H1 (cell line): ENCODE results near the gene GALNT17. TPM values are rescaled to one million over a fixed set of nuclear protein-coding genes. Genes with fewer than 3 reads are reported as not detected.

Source experiments
- CTCF ChIA-PET: fragments of 300-600 bp; sonication (Branson Sonifier 250); formaldehyde crosslinking; loops from one replicate; lab custom pipeline; 2021; ENCODE audit not compliant: partially characterized antibody; lab: Charles Lee
- POLR2A ChIA-PET: fragments of 300-600 bp; sonication (Branson Sonifier 250); formaldehyde crosslinking; loops from one replicate; lab custom pipeline; 2021; ENCODE audit warnings: inconsistent platforms; ENCODE audit not compliant: partially characterized antibody; lab: Charles Lee
- DNase-seq, 2 experiments: peaks; one replicate each; pipeline versions ENCODE4 v3.0.0 to v3.0.0-alpha.2; 2010 to 2022; ENCODE audit warnings: low spot score in 2 of 2, low read depth in 1 of 2, mixed read lengths in 1 of 2
- FAIRE-seq: peaks from 2 replicates; lab custom pipeline; 2011; peaks lifted over from hg19 to GRCh38; lab: Jason Lieb, UNC
- H2AFZ ChIP-seq: 2 replicates; pipeline ENCODE4 v1.8.1; 2012; ENCODE audit warnings: low read length, inconsistent platforms
- H2AK5ac ChIP-seq: 2 replicates; pipeline ENCODE4 v1.6.1; 2013; ENCODE audit warnings: low read depth, low read length
- H2BK120ac ChIP-seq: replicated peaks from 2 replicates; pipeline ENCODE3; 2013; ENCODE audit warnings: low read depth, low read length, inconsistent platforms
- H2BK12ac ChIP-seq: 2 replicates; pipeline ENCODE4 v1.6.1; 2013; ENCODE audit warnings: low read depth, low read length
- H2BK15ac ChIP-seq: 2 replicates; pipeline ENCODE4 v1.6.1; 2013; ENCODE audit warnings: low read length
- H2BK20ac ChIP-seq: 2 replicates; pipeline ENCODE4 v1.6.1; 2013; ENCODE audit warnings: low read length
- H2BK5ac ChIP-seq: 2 replicates; pipeline ENCODE4 v1.6.1; 2013; ENCODE audit warnings: low read depth, low read length
- H3K14ac ChIP-seq: 2 replicates; pipeline ENCODE4 v1.6.1; 2013; ENCODE audit warnings: inconsistent platforms; ENCODE audit not compliant: insufficient read length
- H3K18ac ChIP-seq: 2 replicates; pipeline ENCODE4 v1.6.1; 2013; ENCODE audit warnings: low read length; ENCODE audit errors: extremely low read depth
- H3K23ac ChIP-seq: 2 replicates; pipeline ENCODE4 v1.6.1; 2013; ENCODE audit warnings: inconsistent platforms; ENCODE audit not compliant: insufficient read length
- H3K23me2 ChIP-seq: 2 replicates; pipeline ENCODE4 v1.6.1; 2013; ENCODE audit warnings: low read depth, low read length
- H3K27ac ChIP-seq: 2 replicates; pipeline ENCODE4 v1.6.1; 2011; ENCODE audit warnings: low read depth, low read length, inconsistent platforms
- H3K27me3 ChIP-seq, 4 experiments: replicated peaks in 1 of 4; 1 replicate in 1 of 4; 2 replicates in 3 of 4; pipeline versions ENCODE4 v1.6.1 to v1.8.1; 2011 to 2013; ENCODE audit warnings: low read length in 3 of 4, mild to moderate bottlenecking in 3 of 4, inconsistent platforms in 2 of 4, mixed read lengths in 2 of 4, moderate library complexity in 1 of 4; ENCODE audit not compliant: control insufficient read depth in 3 of 4, insufficient read depth in 3 of 4; ENCODE audit errors: extremely low read depth in 1 of 4
- H3K36me3 ChIP-seq, 4 experiments: 2 replicates each; pipeline versions ENCODE4 v1.6.1 to v1.8.1; 2011 to 2013; ENCODE audit warnings: mild to moderate bottlenecking in 4 of 4, low read length in 3 of 4, moderate library complexity in 2 of 4, control low read depth in 1 of 4, inconsistent platforms in 1 of 4; ENCODE audit not compliant: insufficient read depth in 4 of 4, control insufficient read depth in 2 of 4
- H3K4ac ChIP-seq: replicated peaks from 2 replicates; pipeline ENCODE3; 2013; ENCODE audit warnings: low read length, low read depth, mixed read lengths, inconsistent platforms; ENCODE audit not compliant: insufficient read length
- H3K4me1 ChIP-seq, 4 experiments: replicated peaks in 1 of 4; 1 replicate in 1 of 4; 2 replicates in 3 of 4; pipeline versions ENCODE4 v1.6.1 to v1.8.1; 2011 to 2013; ENCODE audit warnings: low read length in 3 of 4, inconsistent platforms in 2 of 4, mixed read lengths in 1 of 4; ENCODE audit not compliant: insufficient read depth in 4 of 4, control insufficient read depth in 3 of 4
- H3K4me2 ChIP-seq, 2 experiments: 2 replicates each; pipeline versions ENCODE4 v1.6.1 to v1.8.1; 2011 to 2013; ENCODE audit warnings: low read depth in 2 of 2, low read length in 2 of 2, control low read depth in 1 of 2, inconsistent platforms in 1 of 2, mild to moderate bottlenecking in 1 of 2; ENCODE audit not compliant: insufficient read depth in 1 of 2
- H3K4me3 ChIP-seq, 4 experiments: fragments of 200-600, 300-600 bp in 1 of 4; sonication (generic), shearing (Covaris generic), sonication (Bioruptor Twin) in 1 of 4; 2 replicates each; pipeline versions ENCODE4 v1.5.1 to v1.8.1; 2011 to 2016; ENCODE audit warnings: low read length in 4 of 4, low read depth in 3 of 4, control low read depth in 2 of 4, inconsistent platforms in 2 of 4, mild to moderate bottlenecking in 2 of 4, mixed read lengths in 1 of 4, moderate library complexity in 1 of 4; ENCODE audit not compliant: insufficient read depth in 2 of 4; ENCODE audit errors: extremely low read depth in 1 of 4
- H3K56ac ChIP-seq: replicated peaks from 2 replicates; pipeline ENCODE3; 2013; ENCODE audit warnings: low read depth, mild to moderate bottlenecking, mixed read lengths, low read length, inconsistent platforms; ENCODE audit not compliant: insufficient read length
- H3K79me1 ChIP-seq: 2 replicates; pipeline ENCODE4 v1.6.1; 2013; ENCODE audit warnings: low read depth, low read length, control low read depth
- H3K79me2 ChIP-seq, 2 experiments: 2 replicates each; pipeline versions ENCODE4 v1.6.1 to v1.8.1; 2012 to 2013; ENCODE audit warnings: low read length in 2 of 2, mild to moderate bottlenecking in 2 of 2, inconsistent platforms in 1 of 2; ENCODE audit not compliant: insufficient read depth in 2 of 2, control insufficient read depth in 1 of 2
- H3K9ac ChIP-seq, 4 experiments: replicated peaks in 1 of 4; 1 replicate in 1 of 4; 2 replicates in 3 of 4; pipeline versions ENCODE4 v1.6.1 to v1.8.1; 2011 to 2013; ENCODE audit warnings: low read depth in 3 of 4, low read length in 3 of 4, control low read depth in 2 of 4, mild to moderate bottlenecking in 2 of 4, moderate library complexity in 2 of 4, inconsistent platforms in 1 of 4; ENCODE audit errors: extremely low read depth in 1 of 4
- H3K9me3 ChIP-seq, 2 experiments: 2 replicates each; pipeline versions ENCODE4 v1.6.1 to v1.8.1; 2012 to 2013; ENCODE audit warnings: mild to moderate bottlenecking in 2 of 2, moderate library complexity in 2 of 2, control low read depth in 1 of 2, inconsistent platforms in 1 of 2, low read depth in 1 of 2, low read length in 1 of 2, mixed read lengths in 1 of 2; ENCODE audit not compliant: insufficient read depth in 2 of 2
- H4K20me1 ChIP-seq, 2 experiments: replicated peaks in 1 of 2; 2 replicates each; pipeline versions ENCODE3 to v1.8.1; 2011 to 2013; ENCODE audit warnings: inconsistent platforms in 2 of 2, low read length in 2 of 2, mild to moderate bottlenecking in 1 of 2; ENCODE audit not compliant: insufficient read depth in 2 of 2, control insufficient read depth in 1 of 2
- H4K5ac ChIP-seq: 2 replicates; pipeline ENCODE4 v1.6.1; 2013; ENCODE audit warnings: low read length, low read depth, mixed read lengths, inconsistent platforms; ENCODE audit not compliant: insufficient read length
- H4K8ac ChIP-seq: 2 replicates; pipeline ENCODE4 v1.8.0; 2013; ENCODE audit warnings: mild to moderate bottlenecking, moderate library complexity, low read length, inconsistent platforms; ENCODE audit not compliant: insufficient read depth; ENCODE audit errors: extremely low read depth
- H4K91ac ChIP-seq: replicated peaks from 2 replicates; pipeline ENCODE3; 2013; ENCODE audit warnings: low read length, mixed read lengths, inconsistent platforms; ENCODE audit not compliant: insufficient read length
- ATF2 ChIP-seq: IDR thresholded peaks from 2 replicates; pipeline ENCODE4 v1.6.1; 2012; ENCODE audit warnings: low read length, inconsistent platforms
- JUND ChIP-seq: IDR thresholded peaks from 2 replicates; pipeline ENCODE4 v1.6.1; 2011; ENCODE audit warnings: mild to moderate bottlenecking, improper control_type of control experiment, low read length
- MAFK ChIP-seq: IDR thresholded peaks from 2 replicates; pipeline ENCODE4 v1.6.1; 2012; ENCODE audit warnings: low read depth, mild to moderate bottlenecking, improper control_type of control experiment, low read length
- POU5F1 ChIP-seq: IDR thresholded peaks from 2 replicates; pipeline ENCODE4 v1.6.1; 2011; ENCODE audit warnings: low read depth, mild to moderate bottlenecking, low read length, moderate library complexity
- whole genome bisulfite sequencing, 2 experiments: shearing (Covaris generic) in 1 of 2; methylation state at CpG; one replicate each; pipeline versions ENCODE4 v1.1.6 to v1.1.7; 2013 to 2015; ENCODE audit warnings: low lambda C conversion rate in 2 of 2, mixed read lengths in 2 of 2, inconsistent platforms in 1 of 2, low coverage in 1 of 2, missing lambda C conversion rate in 1 of 2; ENCODE audit not compliant: insufficient replicate concordance in 2 of 2, insufficient coverage in 1 of 2, insufficient read length in 1 of 2; ENCODE audit errors: extremely low coverage in 1 of 2, missing lambda C conversion rate in 1 of 2; 5-methylcytosine and 5-hydroxymethylcytosine counted together
- polyA plus RNA-seq, 7 experiments: library from polyadenylated mRNA; depleted of rRNA in 3 of 7; stranded (reverse) in 5 of 7; unstranded in 2 of 7; fragments of >200 nt in 5 of 7; fragments of 200-250 nt in 2 of 7; gene quantifications; 1 replicate in 5 of 7; 2 replicates in 1 of 7; 4 replicates in 1 of 7; pipeline versions ENCODE4 v1.2.1 to v1.2.3, GENCODE V29; 2011 to 2013; ENCODE audit warnings: missing spikeins in 2 of 7, mixed read lengths in 2 of 7
- total RNA-seq: library from RNA; stranded (reverse); fragmentation: NEBNext Ultra II Directional; extraction: Animal tissue kit (Norgen Biotek cat#: 25700); gene quantifications from 2 replicates; pipeline ENCODE4 v1.2.1, GENCODE V29; 2021

GALNT17 gene
- total and polyA plus RNA-seq, 2 of the 8 experiments (the other 6 are each of a cell fraction or from before 2014, with no cell fraction given), result 37.7 to 47.0 TPM

GRCh38 chr7:71171476-71171875 lies 39.5 kb downstream of the GALNT17 start:
- FAIRE-seq (no peak), DNase-seq (no peak)
- no peak overlapping the region for H2BK5ac ChIP-seq
- peaks cover 0 to 6% (median 4%) of the 10 kb centered on the region in 4 experiments; a peak in 2 of 7 replicates for H3K4me1 ChIP-seq
- WGBS, 2 experiments, result 90% methylated on average over 4 of the region's 4 CpGs; no CpG with 5 or more reads in 1 of the 2 experiments
- no peak overlapping the region for H3K4ac ChIP-seq
- H3K4me3 ChIP-seq, result no peak overlapping the region
- H3K23ac ChIP-seq, result no peak overlapping the region
- no peak overlapping the region for H3K56ac ChIP-seq
- TF ChIP-seq POU5F1 (no peak), ATF2 (no peak), MAFK (no peak), JUND (no peak)
- no peak overlapping the region for H4K91ac ChIP-seq
- H3K79me2 ChIP-seq, result peaks cover 13 to 96% of the 10 kb centered on the region in 2 experiments
- H2AFZ ChIP-seq, result no peak overlapping the region
- peaks cover 10% of the 10 kb centered on the region for H3K79me1 ChIP-seq
- H3K18ac ChIP-seq, result no peak overlapping the region
- no peak overlapping the region for H2BK15ac ChIP-seq
- no peak overlapping the region for H2AK5ac ChIP-seq
- H3K23me2 ChIP-seq, result no peaks in the 10 kb centered on the region; the same call in 1 of the 2 replicates
- H3K27ac ChIP-seq, result no peak overlapping the region
- no peak overlapping the region for H2BK120ac ChIP-seq
- no peaks in the 10 kb centered on the region for H3K27me3 ChIP-seq
- no peak overlapping the region for H3K4me2 ChIP-seq
- CTCF ChIA-PET, result interaction anchor here (0.7 to 1.1 kb wide), 2 partner anchors 9 to 161 kb away, joined by 3 read pairs; no protein-coding TSS in a partner anchor
- peaks cover 3 to 12% of the 10 kb centered on the region in 2 experiments for H4K20me1 ChIP-seq
- no peak overlapping the region for H4K5ac ChIP-seq
- no peak overlapping the region for H2BK12ac ChIP-seq
- H3K9me3 ChIP-seq, result no peaks in the 10 kb centered on the region
- no peak overlapping the region for H2BK20ac ChIP-seq
- no peaks in the 10 kb centered on the region for H3K36me3 ChIP-seq
- POLR2A ChIA-PET, result no interaction called here
- H3K9ac ChIP-seq, result no peak overlapping the region
- no peak overlapping the region for H4K8ac ChIP-seq
- no peak overlapping the region for H3K14ac ChIP-seq
